Loucy (cell line): ENCODE data around the gene TLN1.

Experiments
- H2AFZ ChIP-seq: fragments of 200-600 bp; sonication (generic); 2 replicates; pipeline ENCODE4 v1.6.0; 2016; ENCODE audit warnings: antibody characterized with exemption, mild to moderate bottlenecking, low read length, moderate library complexity
- H3F3A ChIP-seq: fragments of 200-600 bp; 2 replicates; pipeline ENCODE4 v1.6.0; 2016; ENCODE audit warnings: antibody characterized with exemption, low read depth, mild to moderate bottlenecking
- H3K27me3 ChIP-seq: fragments of 200-600 bp; sonication (generic); 2 replicates; pipeline ENCODE4 v1.6.1; 2014; ENCODE audit warnings: low read length, mild to moderate bottlenecking; ENCODE audit not compliant: insufficient read depth, poor library complexity, severe bottlenecking
- H3K36me3 ChIP-seq: fragments of 200-600 bp; sonication (generic); 2 replicates; pipeline ENCODE4 v1.6.1; 2016; ENCODE audit warnings: low read length; ENCODE audit not compliant: insufficient read depth
- H3K4me1 ChIP-seq: fragments of 200-600 bp; sonication (generic); 2 replicates; pipeline ENCODE4 v1.5.1; 2014; ENCODE audit warnings: low read length, mild to moderate bottlenecking; ENCODE audit not compliant: insufficient read depth, poor library complexity, severe bottlenecking
- H3K4me2 ChIP-seq: fragments of 200-600 bp; sonication (generic); 2 replicates; pipeline ENCODE4 v1.6.0; 2014; ENCODE audit warnings: antibody characterized with exemption, low read length, low read depth, mild to moderate bottlenecking; ENCODE audit not compliant: poor library complexity, severe bottlenecking
- H3K4me3 ChIP-seq: fragments of 200-600 bp; sonication (generic); 2 replicates; pipeline ENCODE4 v1.5.1; 2014; ENCODE audit warnings: low read length, mild to moderate bottlenecking, mixed read lengths; ENCODE audit not compliant: poor library complexity, severe bottlenecking
- H3K79me2 ChIP-seq: fragments of 200-600 bp; sonication (generic); 2 replicates; pipeline ENCODE4 v1.6.1; 2014; ENCODE audit warnings: low read length; ENCODE audit not compliant: insufficient read depth
- H3K9ac ChIP-seq: fragments of 200-600 bp; sonication (generic); 2 replicates; pipeline ENCODE4 v1.6.0; 2014; ENCODE audit warnings: mild to moderate bottlenecking, low read depth, low read length, moderate library complexity; ENCODE audit not compliant: poor library complexity, severe bottlenecking
- H3K9me2 ChIP-seq: fragments of 200-600 bp; sonication (generic); replicated peaks from 2 replicates; pipeline ENCODE4 v1.6.1; 2016; ENCODE audit warnings: low read depth, low read length, mixed read lengths
- H3K9me3 ChIP-seq: fragments of 200-600 bp; sonication (generic); 2 replicates; pipeline ENCODE4 v1.6.1; 2014; ENCODE audit warnings: mild to moderate bottlenecking, antibody characterized with exemption, low read length, low read depth; ENCODE audit not compliant: insufficient read depth
- H4K20me1 ChIP-seq: fragments of 200-600 bp; sonication (generic); 2 replicates; pipeline ENCODE4 v1.6.0; 2014; ENCODE audit warnings: antibody characterized with exemption, low read length, mild to moderate bottlenecking; ENCODE audit not compliant: insufficient read depth, poor library complexity, severe bottlenecking
- EZH2phosphoT487 ChIP-seq: fragments of 200-600 bp; IDR thresholded peaks from 2 replicates; pipeline ENCODE4 v1.6.1; 2018; ENCODE audit warnings: antibody characterized with exemption, mild to moderate bottlenecking, moderate library complexity, borderline replicate concordance
- TF ChIP-seq, protein P1 (sequence below): fragments of 200-600 bp; sonication (generic); conservative IDR thresholded peaks from 2 replicates; pipeline ENCODE4 v1.5.1; 2014; ENCODE audit warnings: mild to moderate bottlenecking, antibody characterized with exemption, low read length

TLN1 gene

DNA sequence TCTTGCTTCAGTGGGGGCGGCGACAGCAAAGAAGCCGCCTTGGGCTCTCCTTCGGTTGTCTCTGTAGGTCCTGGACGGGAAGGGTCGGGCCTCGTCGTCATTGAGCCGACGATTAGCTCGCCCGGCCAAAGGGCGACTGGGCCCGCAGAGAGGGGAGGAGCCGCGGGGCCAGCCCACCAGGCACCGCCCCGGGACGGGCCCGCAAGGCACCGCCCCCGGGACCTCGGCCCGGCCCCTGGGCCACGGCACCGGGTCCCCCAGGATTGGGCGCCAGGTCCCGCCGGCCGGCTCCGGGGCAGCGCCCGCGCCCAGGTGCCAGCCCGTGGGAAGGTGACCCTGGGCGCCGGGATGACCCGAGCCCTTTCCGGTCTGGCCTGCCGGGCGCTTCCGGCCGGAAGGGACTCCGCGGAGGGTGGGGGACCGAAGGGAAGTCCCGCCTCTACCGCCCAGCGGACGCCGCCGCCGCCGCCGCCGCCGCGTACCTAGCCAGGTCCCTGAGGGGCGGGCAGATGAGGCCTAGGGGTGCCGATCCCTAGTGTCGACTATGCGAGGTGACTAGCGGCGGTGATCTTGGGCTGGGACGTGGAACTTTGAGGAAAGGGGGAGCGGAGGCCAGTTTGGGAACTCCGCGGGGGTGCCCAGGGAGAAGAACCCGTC, 17.0 kb upstream of the TLN1 start, which contains the start of the genes GBA2 and RGP1:
TSS of gene GBA2 (minus strand) at position 371 of the 657 bp plus-strand sequence. CDS start 524 bp downstream, outside the sequence.
TSS of gene RGP1 (plus strand) at position 430 of the 657 bp plus-strand sequence. CDS start 469 bp downstream, outside the sequence.
- H3K36me3 ChIP-seq: peaks cover 8% of the 10 kb centered on the region; the same call in 1 of the 2 replicates
- no peaks in the 10 kb centered on the region for H3K27me3 ChIP-seq
- H3K4me1 ChIP-seq: peaks cover 35% of the 10 kb centered on the region
- H4K20me1 ChIP-seq: peaks cover 28% of the 10 kb centered on the region
- peak within 1 kb of the TSS; percentile 90 for H3K4me3 ChIP-seq
- peak within 1 kb of the TSS; percentile 89 for H2AFZ ChIP-seq
- no peaks in the 10 kb centered on the region for H3K9me2 ChIP-seq
- TF ChIP-seq, protein P1, sequence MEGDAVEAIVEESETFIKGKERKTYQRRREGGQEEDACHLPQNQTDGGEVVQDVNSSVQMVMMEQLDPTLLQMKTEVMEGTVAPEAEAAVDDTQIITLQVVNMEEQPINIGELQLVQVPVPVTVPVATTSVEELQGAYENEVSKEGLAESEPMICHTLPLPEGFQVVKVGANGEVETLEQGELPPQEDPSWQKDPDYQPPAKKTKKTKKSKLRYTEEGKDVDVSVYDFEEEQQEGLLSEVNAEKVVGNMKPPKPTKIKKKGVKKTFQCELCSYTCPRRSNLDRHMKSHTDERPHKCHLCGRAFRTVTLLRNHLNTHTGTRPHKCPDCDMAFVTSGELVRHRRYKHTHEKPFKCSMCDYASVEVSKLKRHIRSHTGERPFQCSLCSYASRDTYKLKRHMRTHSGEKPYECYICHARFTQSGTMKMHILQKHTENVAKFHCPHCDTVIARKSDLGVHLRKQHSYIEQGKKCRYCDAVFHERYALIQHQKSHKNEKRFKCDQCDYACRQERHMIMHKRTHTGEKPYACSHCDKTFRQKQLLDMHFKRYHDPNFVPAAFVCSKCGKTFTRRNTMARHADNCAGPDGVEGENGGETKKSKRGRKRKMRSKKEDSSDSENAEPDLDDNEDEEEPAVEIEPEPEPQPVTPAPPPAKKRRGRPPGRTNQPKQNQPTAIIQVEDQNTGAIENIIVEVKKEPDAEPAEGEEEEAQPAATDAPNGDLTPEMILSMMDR: no peak
- TF ChIP-seq EZH2phosphoT487: no peak
- no peaks in the 10 kb centered on the region for H3K9me3 ChIP-seq
- peak within 1 kb of the TSS; percentile 79 for H3K9ac ChIP-seq
- H3K79me2 ChIP-seq: peaks cover 56% of the 10 kb centered on the region
- no peaks in the 10 kb centered on the region for H3F3A ChIP-seq
- peak within 1 kb of the TSS; percentile 87 for H3K4me2 ChIP-seq

DNA sequence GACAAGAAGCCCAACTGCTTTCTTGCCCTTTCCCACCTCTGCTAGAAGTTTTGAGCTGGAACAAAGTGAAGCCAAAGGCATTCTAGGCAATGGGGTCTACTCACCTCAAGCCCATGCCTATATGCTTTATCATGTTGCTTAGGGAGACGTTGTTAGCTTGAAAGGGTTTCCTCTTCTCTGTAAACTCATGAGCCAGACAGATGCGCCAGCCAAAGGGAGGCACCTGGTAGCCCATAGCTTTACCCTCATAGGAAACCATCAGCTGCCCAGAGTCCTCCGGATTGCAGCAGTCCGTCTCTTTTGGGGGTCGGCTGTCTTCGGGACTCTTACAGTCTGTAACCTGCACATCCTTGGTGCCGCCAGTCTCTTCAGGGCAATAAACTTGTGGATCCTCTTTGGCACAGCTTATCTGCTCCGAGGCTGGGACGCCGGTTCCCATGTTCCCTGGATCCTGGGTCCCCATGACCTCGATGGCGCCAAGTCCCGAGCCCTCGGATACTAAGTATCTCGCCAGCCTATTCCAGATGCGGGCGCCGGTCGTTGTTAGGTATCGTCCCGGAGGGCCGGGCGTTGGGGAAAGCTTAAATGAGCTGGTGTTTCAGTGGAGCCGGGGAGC, 16.4 kb upstream of the TLN1 start:
- H3K9me3 ChIP-seq: no peaks in the 10 kb centered on the region
- H3K36me3 ChIP-seq: peaks cover 13% of the 10 kb centered on the region; the same call in 1 of the 2 replicates
- TF ChIP-seq, protein P1: no peak
- TF ChIP-seq EZH2phosphoT487: no peak
- peak overlapping the region; percentile 79 for H3K9ac ChIP-seq
- no peaks in the 10 kb centered on the region for H3K27me3 ChIP-seq
- peaks cover 61% of the 10 kb centered on the region for H3K79me2 ChIP-seq
- H3K4me3 ChIP-seq: peak overlapping the region; percentile 90
- peaks cover 28% of the 10 kb centered on the region for H4K20me1 ChIP-seq
- H3K4me2 ChIP-seq: peak overlapping the region; percentile 87
- no peaks in the 10 kb centered on the region for H3K9me2 ChIP-seq
- no peaks in the 10 kb centered on the region for H3F3A ChIP-seq
- H3K4me1 ChIP-seq: peaks cover 38% of the 10 kb centered on the region
- peak overlapping the region; percentile 89; the same call in 1 of the 2 replicates for H2AFZ ChIP-seq

DNA sequence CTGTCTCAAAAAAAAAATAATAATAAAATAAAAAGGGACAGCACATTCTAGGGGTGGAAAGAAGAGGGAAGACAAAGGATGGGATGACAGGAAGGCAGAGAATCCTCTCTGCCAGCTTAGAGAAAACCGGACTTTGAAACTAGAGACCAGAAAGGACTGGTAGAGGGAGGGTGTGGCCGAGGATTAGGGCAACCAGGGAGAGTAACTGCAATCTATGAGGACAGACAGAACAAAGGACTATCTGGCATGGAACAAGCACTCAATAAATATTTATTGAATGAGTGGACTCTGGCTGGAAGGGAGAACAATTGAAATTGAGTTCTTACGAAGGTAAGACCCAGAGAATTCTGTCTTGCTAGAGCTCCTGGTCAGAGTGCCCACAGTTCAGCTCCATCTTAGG, 14.6 kb upstream of the TLN1 start:
- peak overlapping the region; percentile 90 for H3K4me3 ChIP-seq
- H4K20me1 ChIP-seq: peaks cover 33% of the 10 kb centered on the region
- H2AFZ ChIP-seq: no peak overlapping the region
- peaks cover 7% of the 10 kb centered on the region; the same call in 1 of the 2 replicates for H3K36me3 ChIP-seq
- H3K9ac ChIP-seq: peak overlapping the region; percentile 79
- peak overlapping the region; percentile 87 for H3K4me2 ChIP-seq
- H3K9me2 ChIP-seq: no peaks in the 10 kb centered on the region
- H3K9me3 ChIP-seq: no peaks in the 10 kb centered on the region
- no peaks in the 10 kb centered on the region for H3F3A ChIP-seq
- TF ChIP-seq EZH2phosphoT487: no peak
- TF ChIP-seq, protein P1: no peak
- H3K4me1 ChIP-seq: peaks cover 45% of the 10 kb centered on the region
- H3K79me2 ChIP-seq: peaks cover 61% of the 10 kb centered on the region
- H3K27me3 ChIP-seq: no peaks in the 10 kb centered on the region
